ENCODE results near the gene IL25. TPM values are rescaled to one million over a fixed set of nuclear protein-coding genes. Genes with fewer than 3 reads are reported as not detected.

Gene IL25
- total RNA-seq, 1 donor from 2014 or later = not detected

DNA sequence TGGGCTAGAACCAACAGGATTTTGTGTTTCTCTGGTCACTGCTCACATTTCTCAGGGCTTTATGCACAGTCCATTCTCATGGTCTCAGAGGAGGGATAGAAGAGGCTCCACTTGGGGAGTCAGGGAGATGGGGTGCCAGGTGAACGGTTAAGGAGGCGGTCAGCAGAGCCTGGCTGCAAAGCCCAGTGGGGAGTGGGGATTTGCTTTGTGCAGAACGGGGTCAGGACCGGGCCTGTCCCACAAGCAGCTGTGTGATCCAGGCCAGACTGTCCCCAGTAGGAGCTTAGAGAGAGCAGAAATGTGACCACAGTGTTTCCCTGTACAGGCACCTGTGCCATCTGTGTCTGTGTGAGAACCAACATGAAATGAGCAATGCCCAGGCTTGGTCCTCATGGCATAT is 8.4 kb downstream of the IL25 start:
- H3K4me3 Mint-ChIP-seq (ENCODE audit: unreplicated experiment) = peak overlapping the region; percentile 36
- peaks cover 31% of the 10 kb centered on the region for H3K4me1 Mint-ChIP-seq (ENCODE audit: low read depth, unreplicated experiment)
- H3K27ac Mint-ChIP-seq (ENCODE audit: unreplicated experiment) = peak overlapping the region; percentile 40
- H3K9me3 Mint-ChIP-seq (ENCODE audit: unreplicated experiment) = peaks cover 7% of the 10 kb centered on the region
- H3K27me3 Mint-ChIP-seq (ENCODE audit: unreplicated experiment) = peaks cover 4% of the 10 kb centered on the region
- TF ChIP-seq, protein P1, sequence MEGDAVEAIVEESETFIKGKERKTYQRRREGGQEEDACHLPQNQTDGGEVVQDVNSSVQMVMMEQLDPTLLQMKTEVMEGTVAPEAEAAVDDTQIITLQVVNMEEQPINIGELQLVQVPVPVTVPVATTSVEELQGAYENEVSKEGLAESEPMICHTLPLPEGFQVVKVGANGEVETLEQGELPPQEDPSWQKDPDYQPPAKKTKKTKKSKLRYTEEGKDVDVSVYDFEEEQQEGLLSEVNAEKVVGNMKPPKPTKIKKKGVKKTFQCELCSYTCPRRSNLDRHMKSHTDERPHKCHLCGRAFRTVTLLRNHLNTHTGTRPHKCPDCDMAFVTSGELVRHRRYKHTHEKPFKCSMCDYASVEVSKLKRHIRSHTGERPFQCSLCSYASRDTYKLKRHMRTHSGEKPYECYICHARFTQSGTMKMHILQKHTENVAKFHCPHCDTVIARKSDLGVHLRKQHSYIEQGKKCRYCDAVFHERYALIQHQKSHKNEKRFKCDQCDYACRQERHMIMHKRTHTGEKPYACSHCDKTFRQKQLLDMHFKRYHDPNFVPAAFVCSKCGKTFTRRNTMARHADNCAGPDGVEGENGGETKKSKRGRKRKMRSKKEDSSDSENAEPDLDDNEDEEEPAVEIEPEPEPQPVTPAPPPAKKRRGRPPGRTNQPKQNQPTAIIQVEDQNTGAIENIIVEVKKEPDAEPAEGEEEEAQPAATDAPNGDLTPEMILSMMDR (IDR thresholded peaks at IDR 0.05; ENCODE audit: partially characterized antibody, unreplicated experiment) = no peak
- DNase-seq = no peak
- H3K36me3 Mint-ChIP-seq (ENCODE audit: unreplicated experiment) = peaks cover 4% of the 10 kb centered on the region

DNA sequence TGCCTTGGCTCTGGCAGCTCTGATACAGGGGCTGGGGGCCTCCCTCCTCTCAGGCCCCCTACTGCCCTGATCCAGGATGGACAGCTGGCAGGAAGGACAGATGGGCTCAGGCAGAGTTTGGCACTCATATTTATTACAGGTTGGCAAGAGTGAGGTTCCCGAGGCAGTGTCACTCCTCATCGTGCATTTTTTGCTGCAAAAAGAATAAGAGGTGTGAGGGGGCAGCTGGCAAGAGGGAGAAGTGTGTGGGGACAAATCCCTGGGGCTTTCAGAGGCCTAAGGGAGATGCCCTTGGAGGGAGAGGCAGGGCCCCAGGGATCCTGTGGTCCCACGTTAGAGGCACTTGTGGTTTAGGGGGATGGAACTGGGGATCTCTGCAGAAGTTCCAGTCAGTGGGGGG is 9.3 kb downstream of the IL25 start:
- TF ChIP-seq, protein P1 (IDR thresholded peaks at IDR 0.05; ENCODE audit: partially characterized antibody, unreplicated experiment) = no peak
- Mint-ChIP-seq H3K27ac (ENCODE audit: unreplicated experiment) (no peak overlapping the region), H3K36me3 (ENCODE audit: unreplicated experiment) (peaks cover 4% of the 10 kb centered on the region), H3K4me1 (ENCODE audit: low read depth, unreplicated experiment) (peaks cover 27% of the 10 kb centered on the region), H3K9me3 (ENCODE audit: unreplicated experiment) (peaks cover 5% of the 10 kb centered on the region), H3K27me3 (ENCODE audit: unreplicated experiment) (peaks cover 4% of the 10 kb centered on the region), H3K4me3 (ENCODE audit: unreplicated experiment) (no peak overlapping the region)
- no peak for DNase-seq

DNA sequence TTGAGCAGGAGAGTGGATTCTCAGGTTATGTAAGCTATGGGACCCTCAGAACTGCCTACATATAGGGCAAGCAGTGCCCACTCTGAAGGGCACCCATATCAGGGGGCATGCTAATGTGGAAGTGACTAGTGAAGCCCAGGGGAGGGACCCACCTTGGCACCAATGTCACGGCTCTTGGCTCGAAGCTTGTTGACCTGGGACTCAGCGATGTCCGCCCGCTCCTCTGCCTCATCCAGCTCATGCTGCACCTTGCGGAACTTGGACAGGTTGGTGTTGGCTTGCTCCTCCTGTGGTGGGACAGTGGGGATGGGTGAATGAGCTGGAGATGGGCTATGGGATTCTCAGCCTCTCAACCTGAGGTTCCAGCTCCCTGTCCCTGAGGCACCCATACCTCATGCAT is 9.7 kb downstream of the IL25 start:
- no peak overlapping the region for H3K27ac Mint-ChIP-seq (ENCODE audit: unreplicated experiment)
- no peak for DNase-seq
- peaks cover 24% of the 10 kb centered on the region for H3K4me1 Mint-ChIP-seq (ENCODE audit: low read depth, unreplicated experiment)
- H3K27me3 Mint-ChIP-seq (ENCODE audit: unreplicated experiment) = peaks cover 4% of the 10 kb centered on the region
- H3K9me3 Mint-ChIP-seq (ENCODE audit: unreplicated experiment) = peaks cover 5% of the 10 kb centered on the region
- no peak overlapping the region for H3K4me3 Mint-ChIP-seq (ENCODE audit: unreplicated experiment)
- H3K36me3 Mint-ChIP-seq (ENCODE audit: unreplicated experiment) = peaks cover 7% of the 10 kb centered on the region
- TF ChIP-seq, protein P1 (IDR thresholded peaks at IDR 0.05; ENCODE audit: partially characterized antibody, unreplicated experiment) = no peak

DNA sequence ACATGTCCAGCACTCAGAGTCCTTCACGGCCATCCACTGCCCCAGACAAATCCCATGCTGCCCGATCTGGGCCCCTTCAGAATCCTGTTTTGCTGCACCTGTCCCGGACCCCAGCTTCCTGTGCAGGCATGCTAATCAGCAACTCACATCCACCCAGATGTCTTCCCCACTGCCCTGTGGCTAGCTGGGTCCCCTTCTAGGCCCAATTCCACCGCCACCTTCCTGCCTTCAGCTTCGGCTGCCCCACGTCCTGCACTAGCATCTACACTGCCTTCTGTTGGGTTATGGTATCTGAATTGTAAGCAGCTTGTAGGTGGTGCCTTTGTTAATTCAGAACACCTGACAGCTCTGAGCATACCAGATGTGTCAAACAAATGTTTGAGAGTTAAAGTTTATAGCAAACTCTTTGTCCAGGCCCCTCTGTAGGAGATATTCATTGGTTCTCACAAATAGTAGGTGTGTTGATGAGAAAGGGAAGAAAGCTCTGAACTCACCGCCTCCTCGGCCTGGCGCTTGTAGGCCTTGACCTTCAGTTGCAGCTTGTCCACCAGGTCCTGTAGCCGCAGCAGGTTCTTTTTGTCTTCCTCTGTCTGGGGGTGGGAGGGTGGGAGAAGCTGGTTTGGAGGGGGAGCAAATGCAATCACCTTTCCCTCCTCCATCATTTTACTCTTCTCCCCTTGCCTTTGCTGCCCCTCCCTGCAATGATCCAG is 10.3 kb downstream of the IL25 start:
- H3K27me3 Mint-ChIP-seq (ENCODE audit: unreplicated experiment) = peaks cover 7% of the 10 kb centered on the region
- H3K4me3 Mint-ChIP-seq (ENCODE audit: unreplicated experiment) = no peak overlapping the region
- peaks cover 22% of the 10 kb centered on the region for H3K4me1 Mint-ChIP-seq (ENCODE audit: low read depth, unreplicated experiment)
- TF ChIP-seq, protein P1 (IDR thresholded peaks at IDR 0.05; ENCODE audit: partially characterized antibody, unreplicated experiment) = no peak
- no peak for DNase-seq
- H3K27ac Mint-ChIP-seq (ENCODE audit: unreplicated experiment) = no peak overlapping the region
- H3K36me3 Mint-ChIP-seq (ENCODE audit: unreplicated experiment) = peaks cover 9% of the 10 kb centered on the region
- H3K9me3 Mint-ChIP-seq (ENCODE audit: unreplicated experiment) = peaks cover 4% of the 10 kb centered on the region

DNA sequence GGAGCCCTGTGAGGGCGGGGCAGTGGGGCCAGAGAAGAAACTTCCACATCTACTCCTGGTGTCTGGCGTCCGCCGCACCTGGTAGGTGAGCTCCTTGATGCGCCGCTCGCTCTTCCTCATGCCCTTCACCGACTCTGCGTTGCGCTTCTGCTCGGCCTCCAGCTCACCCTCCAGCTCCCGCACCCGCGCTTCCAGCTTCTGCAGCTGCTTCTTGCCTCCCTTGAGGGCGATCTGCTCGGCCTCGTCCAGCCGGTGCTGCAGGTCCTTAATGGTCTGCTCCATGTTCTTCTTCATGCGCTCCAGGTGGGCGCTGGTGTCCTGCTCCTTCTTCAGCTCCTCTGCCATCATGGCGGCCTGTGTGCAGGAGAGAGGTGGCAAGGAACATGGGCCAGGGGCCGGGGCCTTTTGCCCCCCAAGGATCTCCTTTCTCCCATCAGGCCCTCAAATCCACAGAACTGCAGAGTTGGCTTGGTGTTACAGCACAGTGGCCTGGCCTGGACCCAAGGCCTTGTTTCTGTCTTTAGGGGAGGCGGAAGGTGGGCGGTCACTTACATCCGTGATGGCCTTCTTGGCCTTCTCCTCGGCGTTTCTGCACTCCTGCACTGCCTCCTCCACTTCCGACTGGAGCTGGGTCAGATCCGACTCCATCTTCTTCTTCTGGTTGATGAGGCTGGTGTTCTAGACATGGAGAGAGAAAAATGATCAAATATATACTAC is 11.9 kb downstream of the IL25 start:
- Mint-ChIP-seq H3K4me1 (ENCODE audit: low read depth, unreplicated experiment) (peaks cover 22% of the 10 kb centered on the region), H3K4me3 (ENCODE audit: unreplicated experiment) (no peak overlapping the region), H3K27ac (ENCODE audit: unreplicated experiment) (no peak overlapping the region), H3K27me3 (ENCODE audit: unreplicated experiment) (peaks cover 15% of the 10 kb centered on the region), H3K36me3 (ENCODE audit: unreplicated experiment) (peaks cover 9% of the 10 kb centered on the region), H3K9me3 (ENCODE audit: unreplicated experiment) (peaks cover 5% of the 10 kb centered on the region)
- DNase-seq = no peak
- TF ChIP-seq, protein P1 (IDR thresholded peaks at IDR 0.05; ENCODE audit: partially characterized antibody, unreplicated experiment) = no peak

All from glutamatergic neuron (in vitro differentiated cells).